Ecto neural progenitor cell (in vitro differentiated cells): ENCODE measurements around the gene MYO5B.
"Not testable (repeated sequence)": the region's sequence is repeated elsewhere in the genome, so short reads cannot be mapped to it uniquely, and the experiment has no call there.

Experiments
- DNase-seq: peaks from one replicate; pipeline ENCODE4 v3.0.0-alpha.2; 2018; ENCODE audit warnings: low spot score

The MYO5B gene

DNA sequence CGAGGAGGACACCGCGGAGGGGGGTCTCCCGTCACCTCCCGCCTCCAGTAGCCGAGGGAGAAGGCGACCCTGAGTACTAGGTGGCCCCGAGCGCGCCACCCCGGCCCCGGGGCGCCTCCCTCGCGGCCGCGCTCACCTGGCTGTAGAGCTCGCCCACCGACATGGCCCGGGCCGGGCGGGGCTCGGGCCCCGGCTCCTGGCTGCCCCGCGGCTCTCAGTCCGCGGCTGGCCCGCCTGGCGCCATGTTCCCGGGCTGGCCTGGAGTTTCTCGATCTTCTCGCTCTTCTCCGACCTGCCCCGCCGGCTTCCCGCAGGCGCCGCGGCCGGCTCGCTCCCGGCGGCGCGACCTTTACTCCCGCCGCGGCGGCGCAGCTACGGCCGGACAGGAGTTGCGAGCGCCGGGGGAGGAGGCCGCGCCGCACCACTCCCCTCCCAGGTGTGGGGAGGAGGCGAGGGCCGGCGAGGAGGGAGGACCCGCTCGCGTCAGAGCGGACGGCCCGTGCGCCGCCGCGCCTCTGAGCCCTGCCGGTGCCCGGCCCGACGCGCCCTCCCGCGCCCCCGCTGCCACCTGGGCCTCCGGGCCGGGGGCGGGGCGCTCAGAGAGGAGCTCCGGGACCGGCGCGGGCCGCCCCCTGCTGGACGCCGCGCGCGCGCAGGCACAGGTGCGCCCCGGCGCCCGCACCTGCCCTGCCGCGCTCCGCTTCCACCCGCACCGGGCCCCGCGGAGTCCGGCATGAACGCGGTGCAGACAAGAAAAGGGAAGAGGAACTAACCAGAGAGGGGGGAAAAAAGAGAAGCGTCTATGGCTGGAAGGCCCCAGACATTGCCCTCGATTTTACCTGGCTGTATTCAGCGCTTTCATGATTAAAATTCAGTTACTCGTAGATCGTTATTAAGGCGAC is at the start of gene MYO5B:
TSS of gene MYO5B (minus strand) at position 517 of the 902 bp plus-strand sequence. CDS start at position 163, 354 bp downstream.
- peak; percentile 74 for DNase-seq

DNA sequence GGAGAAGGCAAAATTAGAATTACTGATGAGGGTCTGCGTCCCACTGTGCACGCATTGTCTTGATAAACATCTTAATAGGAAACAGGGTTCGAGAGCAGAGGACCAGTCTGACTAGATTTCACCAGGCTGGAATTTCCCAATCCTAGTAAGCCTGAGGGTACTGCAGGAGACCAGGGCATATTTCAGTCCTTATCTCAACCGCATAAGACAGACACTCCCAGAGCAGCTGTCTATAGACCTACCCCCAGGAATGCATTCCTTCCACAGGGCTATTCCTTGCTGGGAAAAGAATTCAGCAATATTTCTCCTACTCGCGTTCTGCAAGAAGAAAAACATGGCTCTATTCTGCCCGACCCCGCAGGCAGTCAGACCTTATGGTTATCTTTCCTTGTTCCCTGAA is 46.8 kb upstream of the MYO5B start:
- DNase-seq = not testable (repeated sequence)

DNA sequence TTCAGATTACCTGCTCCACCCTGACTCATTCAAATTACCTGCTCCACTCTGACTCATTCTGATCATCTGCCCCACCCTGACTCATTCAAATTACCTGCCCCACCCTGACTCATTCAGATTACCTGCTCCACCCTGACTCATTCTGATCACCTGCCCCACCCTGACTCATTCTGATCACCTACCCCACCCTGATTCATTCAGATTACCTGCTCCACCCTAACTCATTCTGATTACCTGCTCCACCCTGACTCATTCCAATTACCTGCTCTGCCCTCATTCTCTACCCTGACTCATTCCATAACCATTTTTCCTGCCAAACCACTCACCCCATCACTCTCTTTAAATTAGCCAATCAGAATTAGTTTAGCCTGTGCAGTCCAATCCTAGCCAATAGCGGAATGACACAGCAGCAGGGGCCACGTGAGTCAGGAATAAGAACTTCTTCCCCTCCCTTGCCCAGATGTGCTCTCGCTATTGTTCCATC is 45.2 kb upstream of the MYO5B start:
- no peak for DNase-seq

DNA sequence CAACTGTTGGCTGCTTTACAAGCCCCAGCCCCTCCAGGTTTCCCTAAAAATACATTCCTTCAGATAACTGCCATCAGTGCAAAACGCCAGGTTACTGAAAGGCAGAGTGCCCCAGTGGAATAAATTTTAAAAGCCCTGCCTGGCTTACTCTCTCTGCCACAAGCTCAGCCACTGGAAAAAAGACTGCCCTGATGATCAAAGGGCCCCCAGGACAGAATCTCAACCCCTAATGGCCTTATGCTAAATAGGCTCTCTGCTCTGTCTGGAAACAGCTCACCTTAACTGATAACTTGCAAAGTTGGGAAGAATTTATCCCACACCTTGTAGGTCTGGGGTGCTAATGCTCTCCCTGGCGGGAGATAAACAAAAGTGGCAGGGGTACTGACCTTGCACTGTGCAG is 37.5 kb upstream of the MYO5B start:
- DNase-seq = no peak

DNA sequence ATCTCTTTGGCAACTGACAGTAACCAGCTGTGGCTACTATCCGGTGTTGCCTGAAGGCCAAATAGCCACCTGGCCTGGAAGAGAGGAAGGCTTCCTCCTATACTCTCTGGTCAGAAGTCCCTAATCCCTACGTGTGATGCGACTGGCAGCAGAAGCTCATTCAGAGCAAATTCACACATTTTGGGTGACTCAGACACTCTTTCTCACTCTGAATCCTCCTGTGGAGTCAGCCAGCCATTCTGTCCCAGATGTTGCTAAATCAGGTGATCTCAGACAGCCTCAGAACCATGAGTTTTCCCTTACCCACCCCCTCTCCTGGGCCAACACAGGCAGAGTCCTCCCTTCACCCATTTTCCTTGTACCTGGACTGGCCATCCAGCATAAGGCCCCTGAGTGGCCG is 36.7 kb upstream of the MYO5B start:
- DNase-seq = no peak

DNA sequence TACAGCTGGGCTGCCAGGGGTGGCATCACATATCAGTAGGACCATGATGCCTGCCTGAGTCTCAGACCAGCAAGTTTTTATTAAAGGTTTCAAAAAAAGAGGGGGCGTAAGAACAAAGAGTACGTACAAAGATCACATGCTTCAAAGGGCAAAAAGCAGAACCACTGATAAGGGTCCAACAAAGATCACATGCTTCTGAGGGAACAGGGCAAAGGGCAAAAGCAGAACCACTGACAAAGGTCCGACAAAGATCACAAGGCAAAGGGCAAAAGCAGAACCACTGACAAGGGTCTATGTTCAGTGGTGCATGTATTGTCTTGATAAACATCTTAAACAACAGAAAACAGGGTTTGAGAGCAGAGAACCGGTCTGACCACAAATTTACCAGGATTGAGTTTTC is 25.3 kb upstream of the MYO5B start:
- not testable (repeated sequence) for DNase-seq

DNA sequence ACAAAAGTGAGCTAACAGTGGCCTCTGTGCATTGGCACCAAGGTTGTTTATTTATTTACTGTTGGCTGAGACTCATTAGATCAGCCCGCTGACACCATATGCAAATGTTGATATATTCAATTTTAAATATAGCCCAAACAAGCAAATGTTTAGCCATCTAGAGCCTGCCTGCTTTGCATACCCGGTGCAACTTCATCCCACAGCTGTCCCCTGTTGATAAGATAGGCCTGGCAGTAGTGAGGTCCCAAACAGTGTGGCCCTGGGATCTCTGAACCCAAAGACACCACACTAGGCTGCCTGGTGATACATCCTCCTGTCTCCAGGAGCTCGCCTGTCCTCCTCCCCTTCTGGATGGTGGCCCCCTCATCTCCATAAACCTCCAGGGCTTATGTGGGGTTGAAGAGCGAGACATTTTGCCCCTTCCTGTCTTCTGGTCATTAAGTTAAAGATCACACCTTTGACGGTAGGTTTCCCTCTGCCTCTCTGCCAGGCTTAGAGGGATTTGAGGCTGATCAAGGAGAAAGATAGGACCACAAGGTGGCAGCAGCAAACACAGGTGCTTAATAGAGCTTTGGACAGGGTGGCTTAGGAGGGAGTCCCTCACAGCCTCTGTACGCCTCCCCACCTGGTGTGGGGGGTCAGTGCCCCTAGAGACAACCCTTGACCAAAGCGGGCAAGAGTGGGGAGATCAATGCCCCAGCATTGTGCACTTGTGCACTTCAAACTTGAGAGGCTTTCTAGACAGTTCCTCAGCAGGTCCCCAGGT is 23.7 kb upstream of the MYO5B start:
- no peak for DNase-seq

DNA sequence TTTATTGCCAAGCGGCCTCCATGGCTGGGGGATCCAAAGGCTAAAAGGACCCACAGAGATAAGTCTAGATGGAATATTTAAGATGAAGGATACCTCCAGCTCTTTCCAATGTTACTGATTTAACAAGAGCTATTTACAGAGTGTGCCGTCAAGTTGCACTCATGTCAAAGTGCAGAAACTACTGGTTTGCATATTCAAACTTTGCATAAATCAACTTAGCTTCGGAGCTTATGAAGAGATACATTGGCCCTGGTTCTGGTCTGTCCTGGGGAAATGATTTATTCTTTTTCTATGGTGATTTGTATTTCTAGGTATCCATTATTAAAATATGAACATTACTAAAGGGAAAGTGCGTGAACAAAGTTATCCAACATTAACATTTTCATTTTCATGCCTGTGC is 14.4 kb upstream of the MYO5B start:
- DNase-seq = no peak

DNA sequence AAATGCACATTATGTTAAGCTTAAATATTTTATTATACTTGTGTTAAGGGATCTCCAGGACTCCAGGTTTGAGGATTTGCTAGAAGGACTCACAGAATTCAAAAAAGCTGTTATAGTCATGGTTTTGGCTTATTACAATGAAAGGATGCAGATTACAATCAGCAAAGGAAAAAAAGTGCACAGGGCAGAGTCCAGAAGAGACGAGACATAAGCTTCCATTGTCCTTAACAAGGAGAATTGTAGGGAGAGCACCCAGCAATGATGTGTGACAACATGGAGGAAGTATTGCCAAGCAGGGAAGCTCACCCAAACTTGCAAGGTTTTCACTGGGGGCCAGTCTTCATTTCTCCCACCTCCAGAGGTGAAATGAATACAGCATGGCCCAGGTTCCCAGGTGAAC is 12.8 kb upstream of the MYO5B start:
- DNase-seq = no peak

DNA sequence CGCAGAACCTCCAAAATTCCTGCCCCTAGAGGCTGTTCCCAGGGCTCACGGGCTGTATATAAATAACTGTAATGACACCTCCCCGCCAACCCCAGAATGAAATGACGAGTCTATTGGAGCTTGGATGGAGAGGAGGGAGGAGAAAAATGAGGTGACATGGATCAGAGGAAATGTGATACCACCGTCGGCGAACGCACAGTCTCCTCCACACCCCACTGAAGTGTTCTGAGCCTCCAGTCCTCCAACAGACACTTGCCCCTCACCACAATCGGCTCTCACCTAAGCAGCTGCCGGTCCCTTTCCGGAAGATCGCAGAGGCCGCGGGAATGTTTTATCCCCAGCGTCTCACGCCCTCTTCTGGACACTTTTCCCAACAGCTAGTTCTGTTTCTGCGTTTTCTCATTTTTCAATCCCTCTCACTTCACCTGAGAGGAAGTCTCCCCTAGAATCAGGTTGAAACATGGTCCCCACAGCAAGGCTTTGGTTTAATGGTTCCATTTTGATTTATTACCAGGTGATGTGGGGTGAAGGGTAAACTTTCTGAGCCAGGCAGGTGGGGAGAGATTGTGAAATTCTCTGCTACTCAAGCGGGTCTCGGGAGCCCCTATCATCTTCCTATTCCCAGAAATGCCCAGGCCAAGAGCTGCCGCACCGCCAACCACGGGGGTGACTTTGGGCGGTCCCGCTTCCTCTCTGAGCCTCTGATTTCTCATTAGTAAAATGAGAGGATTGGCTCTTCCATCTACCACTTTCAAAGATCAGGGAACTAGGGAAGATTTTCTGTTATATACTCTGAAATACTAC is 9.1 kb upstream of the MYO5B start:
- peak; percentile 75 for DNase-seq

DNA sequence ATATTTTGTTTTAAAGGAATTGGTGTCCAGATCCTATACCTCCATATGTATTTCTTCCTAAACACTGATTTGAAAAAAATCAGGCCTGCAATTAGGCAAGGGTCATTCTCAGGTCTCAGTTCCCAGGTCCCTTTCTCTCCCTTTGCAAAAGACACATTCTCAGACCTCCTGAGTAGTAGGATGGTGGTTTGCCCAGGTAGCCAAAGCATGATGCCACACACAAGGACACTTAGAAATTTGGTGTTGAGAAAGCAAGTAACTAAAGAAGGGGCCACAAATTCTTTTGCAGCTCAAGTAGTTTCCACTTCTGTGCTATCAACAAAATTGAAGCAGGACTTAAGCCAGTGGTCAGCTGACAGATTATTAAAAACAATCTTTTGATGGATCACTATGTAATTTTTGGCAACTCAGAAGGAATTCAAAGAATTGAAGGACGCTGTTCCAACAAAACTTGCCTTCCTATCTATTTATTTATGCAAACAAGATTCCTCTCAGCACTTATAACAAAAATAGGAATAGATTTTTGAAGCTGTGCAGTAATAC is 6.6 kb upstream of the MYO5B start:
- no peak for DNase-seq

DNA sequence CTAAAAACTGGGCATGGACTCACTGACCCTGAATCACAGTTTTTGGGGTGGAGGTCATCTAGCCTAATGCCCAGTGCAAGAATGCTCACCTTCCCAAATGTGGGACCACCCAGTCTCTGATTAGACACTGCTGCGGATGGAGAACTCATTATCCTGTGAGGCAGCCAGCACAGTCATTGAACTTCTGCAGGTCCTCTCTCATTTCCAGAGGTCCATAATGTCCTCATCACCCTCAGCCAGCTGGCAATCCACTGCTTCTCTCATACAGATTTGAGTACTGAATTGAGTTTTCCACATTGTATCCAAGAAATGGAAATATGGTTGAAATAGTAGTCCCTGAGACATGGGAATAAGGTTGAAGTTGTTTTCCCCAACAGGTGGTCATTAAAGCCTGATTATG is 5.0 kb upstream of the MYO5B start:
- no peak for DNase-seq

DNA sequence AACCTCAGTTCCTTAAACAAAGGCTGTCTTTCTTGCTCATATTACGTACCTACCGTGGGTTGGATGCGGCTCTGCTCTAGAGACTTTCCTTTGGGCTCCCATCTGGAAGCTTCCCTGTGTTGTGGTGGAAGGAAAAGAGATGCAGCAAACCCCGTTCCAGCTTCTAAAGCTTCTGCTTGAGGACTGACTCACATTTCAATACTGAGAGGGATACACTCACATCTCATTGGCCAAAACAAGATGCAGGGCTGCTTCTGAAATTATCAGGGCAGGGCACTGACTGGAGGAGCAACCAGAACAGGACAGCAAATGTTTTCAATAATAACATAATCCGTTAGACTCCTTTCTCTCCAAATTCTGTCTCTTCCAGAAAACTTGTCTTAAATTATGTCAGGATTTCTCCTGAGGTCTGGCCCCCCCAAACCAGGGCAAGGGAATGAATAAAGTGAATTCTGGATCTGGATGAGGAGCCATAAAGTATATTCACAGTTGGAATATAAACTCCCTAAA is 4.5 kb upstream of the MYO5B start:
- DNase-seq = no peak

DNA sequence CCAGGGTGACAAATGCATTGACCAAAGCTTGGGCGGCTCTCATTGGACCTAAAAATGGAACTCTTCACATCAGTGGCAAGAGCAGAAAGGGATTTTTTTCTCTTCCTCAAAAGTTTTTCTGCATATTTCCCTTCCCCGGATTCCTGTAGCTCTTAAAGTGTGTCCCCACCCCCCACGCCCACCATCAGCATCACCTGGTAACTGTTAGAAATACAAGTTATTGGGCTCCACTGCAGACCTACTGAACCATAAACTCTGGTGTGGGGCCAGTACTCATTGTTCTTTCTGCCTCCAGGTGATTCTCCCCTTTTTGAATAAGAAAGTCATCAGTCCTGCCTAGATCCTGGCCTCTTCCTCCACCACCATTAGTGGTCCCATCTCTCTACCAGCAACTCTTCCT is 1.3 kb upstream of the MYO5B start:
- DNase-seq = no peak

DNA sequence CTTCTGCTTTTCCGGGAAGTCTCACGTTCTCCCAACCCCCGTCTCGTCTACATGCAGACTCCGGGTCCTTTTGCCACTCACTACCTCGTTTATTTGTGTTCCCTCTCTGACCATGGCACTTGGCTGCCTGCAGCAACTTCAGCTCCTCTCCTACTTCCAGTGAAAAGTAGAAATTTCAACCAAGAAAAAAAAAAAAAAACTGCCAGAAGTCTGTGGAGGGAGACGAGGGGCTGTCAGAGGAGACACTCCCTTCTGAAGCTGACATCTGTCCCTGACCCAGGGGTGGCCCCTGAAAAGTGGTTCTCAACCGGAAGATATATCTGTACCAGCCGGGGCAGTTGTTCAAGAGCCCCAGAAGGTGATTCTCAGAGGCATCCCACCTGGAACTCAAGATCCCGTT is 742 bp upstream of the MYO5B start:
- DNase-seq = no peak

DNA sequence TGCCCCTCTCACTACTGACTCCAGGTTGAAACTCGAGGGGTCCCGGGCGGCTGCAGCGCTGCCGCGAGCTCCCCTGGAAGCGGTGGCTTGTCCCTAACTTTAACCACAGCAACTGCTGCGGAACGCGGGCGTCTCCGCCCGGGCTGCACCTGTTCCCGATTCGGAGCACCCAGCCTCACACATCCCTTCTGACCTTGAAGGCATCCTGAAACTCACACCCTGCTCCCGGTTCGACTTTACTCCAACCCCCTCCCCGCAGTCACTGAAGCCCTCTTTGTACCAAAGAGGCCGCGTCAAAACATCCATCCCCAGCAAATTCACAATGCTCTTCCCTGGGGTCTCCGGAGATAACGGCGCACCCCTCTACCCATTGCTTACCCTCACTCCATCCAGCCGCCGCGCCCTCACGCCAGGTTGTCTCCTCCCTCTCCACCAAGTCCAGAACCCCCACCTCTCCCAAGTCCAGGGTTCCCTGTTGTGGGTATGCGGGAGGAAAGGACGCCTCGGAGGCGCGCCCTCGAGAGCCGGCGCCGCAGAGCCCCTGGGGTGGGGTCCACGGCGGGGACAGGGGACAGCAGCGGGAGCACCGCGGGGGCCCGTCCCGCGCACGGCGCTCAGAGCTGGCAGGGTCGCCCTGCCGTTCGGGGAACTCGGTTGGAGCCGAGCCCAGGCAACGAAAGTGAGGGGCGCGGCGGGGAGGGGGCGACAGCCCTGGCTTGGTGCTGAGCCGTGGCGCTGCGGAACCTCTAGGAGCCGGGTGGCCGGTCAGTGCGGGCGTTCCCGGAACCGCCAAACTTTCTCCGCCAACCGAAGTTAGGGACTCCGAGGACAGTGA is 934 bp downstream of the MYO5B start:
- DNase-seq = peak; percentile 59

DNA sequence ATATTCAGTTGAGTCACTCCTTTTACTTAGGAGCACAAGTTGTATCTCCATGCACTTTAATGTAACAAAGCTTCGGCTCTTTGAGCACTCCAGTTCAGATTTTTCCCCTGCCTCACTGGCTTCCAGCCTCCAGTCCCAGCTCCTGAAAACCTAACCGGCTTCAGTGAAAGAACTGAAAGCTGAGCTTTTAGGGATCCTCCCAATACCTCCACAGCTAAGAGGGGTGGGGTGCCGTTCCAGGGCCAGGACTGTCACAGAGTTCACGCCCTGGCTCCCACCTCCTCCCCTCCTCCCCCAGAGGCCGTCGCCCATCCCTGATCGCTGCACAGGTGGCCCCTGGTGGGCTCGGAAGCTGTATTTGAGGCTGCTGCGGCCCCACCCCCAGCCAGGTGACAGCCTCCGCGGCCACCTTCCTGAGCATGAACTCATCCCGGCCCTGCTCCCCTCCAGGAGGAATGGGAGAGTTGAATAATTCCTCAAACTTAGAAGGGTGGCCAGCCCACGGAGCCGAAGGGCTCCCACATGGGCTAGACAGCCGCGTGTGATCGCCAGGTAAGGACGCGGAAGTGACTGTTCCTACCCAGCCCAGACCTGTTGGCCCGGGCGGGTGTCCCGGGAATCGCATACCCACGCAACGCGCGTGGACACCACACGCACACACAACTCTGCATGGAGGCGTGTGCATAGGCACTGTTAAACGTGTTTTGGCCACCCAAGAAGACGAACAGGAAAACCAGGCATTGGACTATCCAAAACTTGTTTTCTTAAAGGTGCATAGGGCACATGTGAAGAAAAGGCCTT is 1.8 kb downstream of the MYO5B start:
- DNase-seq = peak; percentile 48

DNA sequence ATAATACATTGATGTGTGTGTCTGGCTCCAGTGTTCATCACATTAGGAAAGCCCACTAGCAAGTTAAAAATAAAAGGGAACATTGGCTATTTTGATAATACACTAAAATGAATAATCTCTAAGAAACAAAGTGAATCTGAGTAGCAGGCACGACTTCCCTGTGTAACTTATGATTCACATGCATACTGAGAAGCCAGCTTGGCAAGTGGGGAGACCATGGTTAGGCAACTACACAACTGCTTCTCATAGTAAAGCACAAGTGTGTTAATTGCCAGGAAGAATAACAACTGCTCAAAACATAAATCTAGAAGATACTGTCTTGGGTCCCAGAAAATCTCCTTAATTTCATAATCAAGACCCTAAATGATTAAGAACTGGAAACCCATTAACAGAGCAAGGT is 4.0 kb downstream of the MYO5B start:
- DNase-seq = no peak

DNA sequence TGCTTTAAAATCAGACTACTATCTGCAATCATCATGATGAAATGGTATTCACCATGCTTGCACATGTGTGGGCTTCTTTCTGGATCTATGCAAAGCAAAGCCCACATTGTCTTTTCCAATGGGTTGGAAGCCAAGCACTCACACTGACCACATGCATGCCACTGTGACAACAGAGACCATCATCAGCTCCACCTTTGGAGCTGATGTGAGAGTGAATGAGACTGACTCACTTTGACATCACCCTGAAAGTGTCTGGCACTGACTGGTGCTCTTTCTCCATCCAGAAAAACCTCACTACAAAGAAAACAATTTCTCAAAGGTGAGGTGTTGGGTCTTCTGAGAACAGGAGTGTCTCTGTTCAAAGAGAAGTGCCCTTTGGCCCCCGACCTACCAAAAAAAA is 4.7 kb downstream of the MYO5B start:
- DNase-seq = no peak

DNA sequence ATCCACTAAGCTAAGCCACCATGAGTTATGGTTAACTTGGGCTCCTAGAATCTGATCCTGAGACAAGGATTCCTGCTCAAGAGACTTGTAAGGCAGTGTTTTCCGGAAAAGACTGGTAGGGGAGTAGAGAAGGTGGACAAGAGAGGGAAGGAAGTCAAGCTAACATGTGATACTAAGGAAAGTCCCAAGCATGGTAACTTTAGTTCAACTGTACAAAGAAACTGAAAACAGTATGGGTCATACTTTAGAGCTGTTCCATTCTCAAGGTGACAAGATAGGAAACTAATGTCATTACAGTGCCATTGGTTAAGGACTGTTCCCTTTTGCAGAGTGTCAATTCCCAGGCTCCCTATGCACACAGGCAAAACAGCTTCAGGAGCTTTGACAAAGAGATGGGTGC is 5.8 kb downstream of the MYO5B start:
- DNase-seq = no peak
